Hindlimb muscle (tissue), 1 donor: ENCODE data around the gene SSH2. TPM values are rescaled to one million over a fixed set of nuclear protein-coding genes. Genes with fewer than 3 reads are reported as not detected.
"Not testable (repeated sequence)": the region's sequence is repeated elsewhere in the genome, so short reads cannot be mapped to it uniquely, and the experiment has no call there.

Experiments
- DNase-seq: peaks from one replicate; pipeline ENCODE4 v3.0.0-alpha.2; 2013
- polyA plus RNA-seq: library from polyadenylated mRNA; unstranded; fragments of 120-200 nt; gene quantifications from one replicate; pipeline ENCODE4 v1.2.1, GENCODE V29; 2013; ENCODE audit not compliant: insufficient read length

Gene SSH2, protein sequence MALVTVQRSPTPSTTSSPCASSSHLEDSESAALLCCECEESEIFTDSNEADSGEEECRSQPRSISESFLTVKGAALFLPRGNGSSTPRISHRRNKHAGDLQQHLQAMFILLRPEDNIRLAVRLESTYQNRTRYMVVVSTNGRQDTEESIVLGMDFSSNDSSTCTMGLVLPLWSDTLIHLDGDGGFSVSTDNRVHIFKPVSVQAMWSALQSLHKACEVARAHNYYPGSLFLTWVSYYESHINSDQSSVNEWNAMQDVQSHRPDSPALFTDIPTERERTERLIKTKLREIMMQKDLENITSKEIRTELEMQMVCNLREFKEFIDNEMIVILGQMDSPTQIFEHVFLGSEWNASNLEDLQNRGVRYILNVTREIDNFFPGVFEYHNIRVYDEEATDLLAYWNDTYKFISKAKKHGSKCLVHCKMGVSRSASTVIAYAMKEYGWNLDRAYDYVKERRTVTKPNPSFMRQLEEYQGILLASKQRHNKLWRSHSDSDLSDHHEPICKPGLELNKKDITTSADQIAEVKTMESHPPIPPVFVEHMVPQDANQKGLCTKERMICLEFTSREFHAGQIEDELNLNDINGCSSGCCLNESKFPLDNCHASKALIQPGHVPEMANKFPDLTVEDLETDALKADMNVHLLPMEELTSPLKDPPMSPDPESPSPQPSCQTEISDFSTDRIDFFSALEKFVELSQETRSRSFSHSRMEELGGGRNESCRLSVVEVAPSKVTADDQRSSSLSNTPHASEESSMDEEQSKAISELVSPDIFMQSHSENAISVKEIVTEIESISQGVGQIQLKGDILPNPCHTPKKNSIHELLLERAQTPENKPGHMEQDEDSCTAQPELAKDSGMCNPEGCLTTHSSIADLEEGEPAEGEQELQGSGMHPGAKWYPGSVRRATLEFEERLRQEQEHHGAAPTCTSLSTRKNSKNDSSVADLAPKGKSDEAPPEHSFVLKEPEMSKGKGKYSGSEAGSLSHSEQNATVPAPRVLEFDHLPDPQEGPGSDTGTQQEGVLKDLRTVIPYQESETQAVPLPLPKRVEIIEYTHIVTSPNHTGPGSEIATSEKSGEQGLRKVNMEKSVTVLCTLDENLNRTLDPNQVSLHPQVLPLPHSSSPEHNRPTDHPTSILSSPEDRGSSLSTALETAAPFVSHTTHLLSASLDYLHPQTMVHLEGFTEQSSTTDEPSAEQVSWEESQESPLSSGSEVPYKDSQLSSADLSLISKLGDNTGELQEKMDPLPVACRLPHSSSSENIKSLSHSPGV (N-terminal part only)
- polyA plus RNA-seq, result 23.5 TPM

DNA sequence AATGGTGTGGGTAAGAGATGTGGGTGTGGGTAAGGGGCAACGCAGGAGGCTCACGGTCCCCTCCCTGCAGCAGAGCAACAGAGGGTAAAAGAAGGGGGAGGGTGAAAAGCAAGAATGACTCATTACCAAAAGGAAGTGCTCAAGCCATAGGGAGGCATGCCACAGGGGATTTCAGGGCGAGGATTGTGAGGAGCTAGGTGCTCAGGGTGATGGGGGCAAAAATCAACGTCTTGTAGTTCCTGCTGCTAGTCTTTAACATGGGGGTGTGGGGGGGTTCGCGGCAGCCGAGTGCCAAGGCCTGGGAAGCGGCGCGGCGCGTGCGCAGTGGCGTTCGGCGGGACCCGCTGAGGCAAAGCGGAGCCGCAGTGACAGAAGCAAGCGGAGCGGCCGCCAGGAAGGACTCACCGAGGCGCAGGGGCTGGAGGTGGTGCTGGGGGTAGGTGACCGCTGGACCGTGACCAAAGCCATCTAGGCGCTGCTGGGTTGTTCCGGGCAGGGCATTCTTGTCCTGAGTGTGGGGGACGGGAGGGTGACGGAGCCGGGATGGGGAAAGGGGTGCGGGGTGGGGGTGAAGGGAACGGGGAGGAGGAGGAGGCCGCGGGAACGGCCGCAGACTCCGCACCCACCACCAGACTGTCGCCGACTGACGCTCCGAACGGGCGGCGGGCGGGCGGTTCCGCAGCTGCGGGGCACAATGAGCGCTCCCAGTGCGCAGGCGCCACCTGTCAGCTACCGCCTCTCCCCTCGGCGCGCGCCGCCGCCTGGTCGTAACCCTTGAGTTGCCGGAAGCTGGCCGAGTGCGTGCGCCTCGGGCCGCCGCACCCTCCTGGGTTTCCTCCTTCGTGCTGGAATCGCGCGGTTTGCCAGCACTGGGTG is at the start of gene SSH2:
Gene SSH2 (minus strand): TSS at position 696 of the 876 bp plus-strand sequence. CDS start 228 bp downstream, at position 468.
- DNase-seq, result peak; percentile 83

- no peak for DNase-seq
These were observed 47.8 kb upstream of the SSH2 start for GRCh38 chr17:29977836-29978235.

GRCh38 chr17:29973005-29973404 is 43.0 kb upstream of the SSH2 start:
- DNase-seq, result no peak

- DNase-seq, result no peak
These were observed 42.2 kb upstream of the SSH2 start for GRCh38 chr17:29972277-29972676.

GRCh38 chr17:29968271-29968670 is 38.2 kb upstream of the SSH2 start:
- no peak for DNase-seq

DNA sequence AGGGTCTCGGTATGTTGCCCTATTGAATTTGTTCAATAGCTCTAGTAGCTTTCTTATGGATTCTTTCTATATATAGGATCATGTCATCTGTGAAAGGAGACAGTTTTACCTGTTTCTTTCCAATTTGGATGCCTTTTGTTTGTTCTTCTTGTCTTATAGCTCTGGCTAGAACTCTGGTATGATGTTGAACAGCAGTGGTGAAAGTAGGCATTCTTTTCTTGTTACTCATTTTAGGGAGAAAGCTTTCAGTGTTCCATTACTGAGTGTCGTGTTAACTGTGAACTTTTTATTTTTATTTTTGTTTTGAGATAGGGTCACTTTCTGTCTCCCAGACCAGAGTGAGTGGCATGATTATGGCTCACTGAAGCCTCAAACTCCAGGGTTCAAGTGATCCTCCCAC is 32.6 kb upstream of the SSH2 start:
- no peak for DNase-seq

DNA sequence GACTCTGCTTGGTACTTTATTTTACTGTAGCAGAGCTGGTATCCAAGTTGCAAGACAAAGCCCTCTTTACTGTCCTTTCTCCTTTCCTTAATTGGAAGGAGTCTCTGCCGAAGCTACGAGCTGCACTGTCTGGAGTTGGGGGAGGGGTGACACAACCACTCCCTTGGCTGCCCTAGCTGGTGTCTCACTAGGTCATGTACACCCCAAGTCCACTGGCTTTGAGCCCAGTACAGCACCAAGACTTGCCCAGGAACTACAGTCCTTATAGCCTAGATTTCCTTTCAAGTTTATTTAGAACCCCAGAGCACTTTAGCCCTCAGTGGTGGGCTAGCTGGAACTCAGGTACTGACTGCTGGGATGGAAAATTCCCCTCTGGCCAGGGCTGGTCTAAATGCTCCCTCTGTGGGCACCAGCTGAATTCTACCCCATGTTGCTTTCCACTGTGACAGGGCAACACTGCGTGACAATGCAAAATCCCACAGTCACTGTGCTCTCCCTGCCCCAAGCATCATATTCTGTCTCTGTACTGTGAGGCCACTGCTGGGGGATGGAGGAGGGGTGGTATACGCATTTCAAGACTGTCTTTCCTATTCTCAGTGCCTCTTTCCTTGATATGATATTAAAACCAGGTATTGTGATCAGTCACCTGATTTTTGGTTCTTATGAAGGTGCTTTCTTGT is 29.8 kb upstream of the SSH2 start:
- no peak for DNase-seq

DNA sequence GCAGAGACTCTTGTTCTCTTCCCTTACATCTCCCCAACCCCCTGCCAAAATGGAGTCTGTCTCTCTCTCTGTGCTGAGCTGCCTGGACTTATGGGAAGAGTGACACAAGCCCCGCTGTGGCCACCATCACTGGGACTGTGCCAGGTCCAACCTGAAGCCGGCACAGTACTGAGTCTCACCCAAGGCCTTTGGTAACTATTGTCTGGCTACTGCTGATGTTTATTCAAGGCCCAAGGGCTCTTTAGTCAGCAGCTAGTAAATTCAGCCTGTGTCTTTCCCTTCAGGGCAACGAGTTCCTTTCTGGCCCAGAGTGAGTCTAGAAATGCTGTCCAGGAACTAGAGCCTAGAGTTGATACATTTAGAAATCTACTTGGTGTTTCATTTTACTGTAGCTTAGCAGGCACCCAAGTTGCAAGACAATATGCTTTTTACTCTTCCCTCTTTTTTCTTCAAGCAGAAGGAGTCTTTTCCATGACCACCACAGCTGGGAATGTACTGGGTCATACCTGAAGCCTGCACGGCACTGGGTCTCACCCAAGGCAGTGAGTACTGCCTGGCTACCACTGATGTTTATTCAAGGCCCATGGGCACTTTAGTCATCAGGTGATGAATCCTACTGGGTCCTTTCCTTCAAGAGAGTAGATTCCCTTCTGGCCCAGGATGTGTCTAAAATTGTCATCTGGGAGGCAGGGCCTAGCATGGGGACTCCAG is 29.1 kb upstream of the SSH2 start:
- no peak for DNase-seq

- DNase-seq, result not testable (repeated sequence)
These were observed 27.5 kb upstream of the SSH2 start for GRCh38 chr17:29957488-29957887.

DNA sequence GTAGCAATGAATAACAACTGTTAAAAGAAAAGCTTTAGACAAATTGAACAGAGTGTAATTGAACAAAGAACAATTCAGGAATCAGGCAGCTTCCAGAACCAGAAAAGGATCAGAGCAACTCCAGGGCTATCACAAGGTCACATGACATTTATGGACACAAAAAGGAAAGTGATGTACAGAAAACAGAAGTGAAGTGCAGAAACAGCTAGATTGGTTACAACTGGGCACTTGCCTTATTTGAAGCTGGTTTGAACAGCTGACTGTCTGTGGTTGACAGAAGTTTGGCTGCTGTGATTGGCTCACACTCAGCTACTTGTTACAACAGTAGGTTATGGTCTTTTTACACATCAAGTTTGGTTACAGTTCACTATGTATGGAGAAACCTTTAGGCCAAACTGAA is 26.2 kb upstream of the SSH2 start:
- no peak for DNase-seq

DNA sequence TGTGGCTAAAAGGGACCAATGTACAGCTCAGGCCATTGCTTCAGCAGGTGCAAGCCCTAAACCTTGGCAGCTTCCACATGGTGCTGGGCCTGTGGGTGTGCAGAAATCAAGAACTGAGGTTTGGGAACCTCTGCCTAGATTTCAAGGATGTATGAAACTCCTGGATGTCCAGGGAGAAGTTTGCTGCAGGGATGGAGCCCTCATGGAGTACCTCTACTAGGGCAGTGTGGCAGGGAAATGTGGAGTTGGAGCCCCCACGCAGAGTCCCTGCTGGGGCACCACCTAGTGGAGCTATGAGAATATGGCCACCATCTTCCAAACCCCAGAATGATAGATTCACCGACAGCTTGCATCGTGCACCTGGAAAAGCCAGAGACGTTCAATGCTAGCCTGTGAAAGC is 24.4 kb upstream of the SSH2 start:
- DNase-seq, result no peak

- DNase-seq, result no peak
These were observed 19.7 kb upstream of the SSH2 start for GRCh38 chr17:29949696-29950095.

DNA sequence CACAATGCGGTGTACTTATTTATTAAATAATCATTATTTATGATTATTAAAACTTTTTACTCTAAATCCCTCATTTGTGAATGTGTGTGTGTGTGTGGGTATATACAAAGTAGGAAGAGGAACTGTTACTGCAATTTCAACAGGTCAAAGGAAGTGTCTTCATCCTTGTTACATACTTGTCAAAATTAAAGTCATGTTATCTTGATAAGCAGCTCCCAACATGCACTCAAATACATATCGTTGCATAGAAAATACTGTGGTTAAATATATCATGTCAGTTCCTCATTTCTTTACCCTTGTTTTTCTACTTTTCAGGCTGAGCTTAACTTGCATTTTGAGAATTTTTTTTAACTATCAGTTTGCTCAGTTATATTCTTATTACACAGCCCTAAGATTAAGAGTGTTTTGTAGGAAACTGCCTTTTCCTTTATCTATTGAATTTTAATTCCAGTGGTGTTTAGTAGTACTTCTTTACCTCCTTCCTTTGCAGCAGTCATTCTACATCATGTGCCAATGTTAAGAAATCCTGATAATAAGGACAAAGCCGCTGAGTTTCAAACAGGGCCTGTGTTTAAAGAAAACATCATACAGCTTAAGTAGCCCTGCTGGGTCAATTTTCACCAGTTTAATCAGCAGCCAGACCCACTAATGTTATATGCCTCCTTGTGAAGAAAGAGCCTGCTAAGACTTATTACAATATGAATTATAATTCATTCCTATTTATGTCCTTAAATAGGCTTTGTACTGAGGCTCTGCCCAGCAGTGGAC is 18.6 kb upstream of the SSH2 start:
- no peak for DNase-seq

DNA sequence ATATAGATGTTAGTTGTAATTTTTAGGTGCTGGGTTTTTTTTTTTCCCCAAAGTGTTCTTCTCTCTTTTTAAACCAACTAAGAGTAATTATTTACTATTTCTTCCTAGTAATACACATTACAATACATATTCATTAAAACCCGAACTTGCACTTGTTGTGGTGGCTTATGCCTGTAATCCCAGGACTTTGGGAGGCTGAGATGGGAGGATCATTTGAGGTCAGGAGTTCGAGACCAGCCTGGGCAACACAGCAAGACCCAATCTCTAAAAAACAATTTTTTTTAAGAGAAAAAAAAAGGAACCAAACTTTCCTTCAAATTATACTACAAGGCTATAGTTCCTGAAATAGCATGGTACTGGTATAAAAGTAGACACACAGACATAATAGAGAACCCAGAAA is 15.3 kb upstream of the SSH2 start:
- no peak for DNase-seq

- no peak for DNase-seq
These were observed 11.3 kb upstream of the SSH2 start, which contains the start of gene EFCAB5 for GRCh38 chr17:29941334-29941733. Gene EFCAB5, plus strand, starts transcription at chr17:29941634. Its CDS starts 163 bp downstream, at chr17:29941797.

GRCh38 chr17:29936724-29937123 is 6.7 kb upstream of the SSH2 start:
- no peak for DNase-seq

- DNase-seq, result not testable (repeated sequence)
These were observed 5.9 kb upstream of the SSH2 start for GRCh38 chr17:29935909-29936308.

DNA sequence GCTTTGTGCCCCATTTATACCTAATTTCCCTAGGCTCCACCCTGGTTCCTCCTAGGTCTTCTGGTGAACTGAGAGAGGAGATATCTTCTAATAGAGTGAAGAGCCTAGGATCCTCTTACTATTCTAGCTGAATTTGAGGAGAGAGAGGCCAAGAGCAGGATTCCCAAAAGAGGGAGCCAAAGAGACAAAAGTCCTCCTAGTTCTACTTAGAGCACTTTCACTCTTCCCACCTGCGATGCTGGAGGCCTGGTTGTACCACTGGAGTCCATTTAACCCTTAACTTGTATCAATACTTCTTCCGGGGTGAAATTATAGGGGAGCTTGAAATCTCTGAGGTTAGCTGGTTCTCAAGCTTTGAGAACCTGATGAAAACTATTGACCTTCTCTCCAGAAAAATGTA is 3.4 kb upstream of the SSH2 start:
- DNase-seq, result no peak

- peak; percentile 71 for DNase-seq
These were observed 1.4 kb upstream of the SSH2 start for GRCh38 chr17:29931231-29931932.
